ENCODE data around the gene MMRN2.
"Not testable (repeated sequence)": the region's sequence is repeated elsewhere in the genome, so short reads cannot be mapped to it uniquely, and the experiment has no call there.

MMRN2 gene, protein sequence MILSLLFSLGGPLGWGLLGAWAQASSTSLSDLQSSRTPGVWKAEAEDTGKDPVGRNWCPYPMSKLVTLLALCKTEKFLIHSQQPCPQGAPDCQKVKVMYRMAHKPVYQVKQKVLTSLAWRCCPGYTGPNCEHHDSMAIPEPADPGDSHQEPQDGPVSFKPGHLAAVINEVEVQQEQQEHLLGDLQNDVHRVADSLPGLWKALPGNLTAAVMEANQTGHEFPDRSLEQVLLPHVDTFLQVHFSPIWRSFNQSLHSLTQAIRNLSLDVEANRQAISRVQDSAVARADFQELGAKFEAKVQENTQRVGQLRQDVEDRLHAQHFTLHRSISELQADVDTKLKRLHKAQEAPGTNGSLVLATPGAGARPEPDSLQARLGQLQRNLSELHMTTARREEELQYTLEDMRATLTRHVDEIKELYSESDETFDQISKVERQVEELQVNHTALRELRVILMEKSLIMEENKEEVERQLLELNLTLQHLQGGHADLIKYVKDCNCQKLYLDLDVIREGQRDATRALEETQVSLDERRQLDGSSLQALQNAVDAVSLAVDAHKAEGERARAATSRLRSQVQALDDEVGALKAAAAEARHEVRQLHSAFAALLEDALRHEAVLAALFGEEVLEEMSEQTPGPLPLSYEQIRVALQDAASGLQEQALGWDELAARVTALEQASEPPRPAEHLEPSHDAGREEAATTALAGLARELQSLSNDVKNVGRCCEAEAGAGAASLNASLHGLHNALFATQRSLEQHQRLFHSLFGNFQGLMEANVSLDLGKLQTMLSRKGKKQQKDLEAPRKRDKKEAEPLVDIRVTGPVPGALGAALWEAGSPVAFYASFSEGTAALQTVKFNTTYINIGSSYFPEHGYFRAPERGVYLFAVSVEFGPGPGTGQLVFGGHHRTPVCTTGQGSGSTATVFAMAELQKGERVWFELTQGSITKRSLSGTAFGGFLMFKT

DNA sequence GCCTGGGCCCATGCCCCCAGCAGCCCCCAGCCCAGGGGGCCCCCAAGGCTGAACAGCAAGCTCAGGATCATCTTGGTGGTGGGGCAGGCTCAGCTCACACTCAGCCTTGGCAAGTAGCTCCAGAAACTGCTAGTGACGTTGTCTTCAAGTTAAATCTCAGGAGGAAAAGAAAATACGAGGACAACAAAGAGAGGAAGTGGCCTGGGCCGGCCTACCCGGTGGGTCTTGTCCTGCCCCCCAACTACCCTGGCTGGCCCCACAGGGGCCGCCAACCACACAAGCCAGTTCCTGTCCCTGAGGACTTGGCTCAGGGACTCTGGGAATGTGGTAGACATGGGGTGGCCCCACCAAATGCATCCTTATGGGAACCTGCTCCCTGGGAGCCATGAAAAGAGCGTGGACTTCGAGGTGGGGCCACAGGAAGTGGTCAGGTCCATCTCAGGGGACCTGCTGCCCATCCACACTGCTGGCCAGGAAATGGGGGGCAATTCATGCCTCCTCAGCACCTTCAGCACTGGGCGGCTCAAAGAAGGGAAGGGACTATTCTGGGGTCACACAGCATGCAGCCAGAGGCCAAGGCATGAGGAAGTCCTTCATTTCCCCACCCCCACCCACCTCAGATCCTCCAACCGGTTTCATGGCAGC lies at the start of gene MMRN2:
MMRN2 (minus strand) TSS at position 145 of the 645 bp plus-strand sequence; CDS start at position 71, 74 bp downstream.
- no peak for DNase-seq

DNA sequence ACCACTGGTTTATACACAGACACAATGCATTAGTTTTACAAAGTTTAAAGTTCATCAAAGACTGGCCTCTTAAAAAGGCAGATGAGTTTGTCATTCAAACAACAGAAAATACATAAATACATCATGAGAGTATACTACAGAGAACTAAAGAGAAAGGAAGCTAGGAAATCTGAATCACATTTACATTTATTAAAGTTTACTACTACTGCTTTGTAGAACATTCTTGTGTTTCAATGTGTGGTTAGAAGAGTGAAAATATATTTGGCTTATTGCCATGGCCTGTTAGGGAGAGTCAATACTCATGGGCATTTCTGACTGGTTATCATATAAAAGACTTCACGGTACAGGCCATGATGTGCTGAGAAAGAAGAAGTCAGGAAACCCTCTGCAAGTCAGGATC lies 49.7 kb upstream of the MMRN2 start:
- not testable (repeated sequence) for DNase-seq

DNA sequence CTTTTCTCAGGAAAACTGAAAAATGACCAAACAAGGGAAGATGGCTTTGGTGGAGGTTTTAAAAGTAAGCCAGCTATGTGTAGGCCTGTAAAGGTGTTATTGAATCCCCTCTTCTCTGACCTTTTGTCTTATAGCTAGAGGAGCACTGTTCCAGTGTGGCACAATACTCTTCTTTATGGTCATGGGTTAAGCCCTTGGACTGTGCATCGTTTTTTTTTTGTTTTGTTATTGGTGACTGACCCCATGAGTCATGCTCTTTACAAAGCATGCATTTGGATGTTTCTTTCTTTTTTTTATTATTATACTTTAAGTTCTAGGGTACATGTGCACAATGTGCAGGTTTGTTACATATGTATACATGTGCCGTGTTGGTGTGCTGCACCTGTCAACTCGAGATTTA lies 43.1 kb upstream of the MMRN2 start:
- no peak for DNase-seq

DNA sequence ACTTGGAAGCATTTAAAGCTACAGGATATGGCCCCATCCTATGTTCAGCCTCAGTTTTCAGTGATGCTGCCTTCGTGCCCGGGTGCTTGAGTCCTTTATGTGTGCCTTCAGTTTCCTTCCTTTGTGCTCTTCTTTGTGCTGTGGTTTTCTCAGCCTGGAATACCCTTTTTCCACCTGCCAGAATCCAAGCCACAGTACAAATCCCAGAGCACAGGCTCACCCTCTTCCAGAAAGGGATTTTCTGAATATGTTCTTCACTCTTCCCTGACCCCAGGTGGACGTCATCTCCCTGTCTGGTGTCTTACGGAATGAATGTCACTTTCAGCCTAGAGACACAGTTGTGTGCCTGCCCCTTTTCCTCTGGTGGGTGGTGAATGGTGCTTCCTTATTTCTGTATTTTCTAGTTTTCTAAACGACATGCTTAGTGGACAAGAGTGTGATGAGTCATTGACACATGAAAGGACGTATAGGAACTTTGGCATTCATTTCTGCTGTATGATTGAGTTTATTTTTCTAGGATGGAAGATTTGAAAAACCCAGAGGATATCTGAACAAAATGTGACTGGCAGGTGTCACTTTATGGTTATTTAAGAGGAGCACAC lies 42.5 kb upstream of the MMRN2 start:
- peak; percentile 15 for DNase-seq

DNA sequence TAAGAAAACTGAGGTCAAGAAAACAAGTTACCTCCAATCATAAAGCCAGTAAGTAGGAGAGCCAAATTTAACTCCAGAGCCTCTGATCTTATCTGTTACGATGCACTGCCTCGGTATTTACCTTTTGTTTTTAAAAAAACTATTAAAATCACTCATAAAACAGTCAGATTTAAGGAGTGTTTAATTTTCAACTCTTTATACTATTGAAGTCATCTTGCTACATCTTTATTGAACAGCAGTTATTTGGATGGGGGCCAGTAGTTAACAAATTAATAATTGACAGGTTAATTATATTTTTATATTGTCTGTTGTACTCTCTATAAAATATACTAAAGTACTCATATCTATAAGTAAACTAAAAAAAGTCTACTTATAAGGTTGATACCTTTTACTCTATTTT lies 35.5 kb upstream of the MMRN2 start:
- DNase-seq: no peak

DNA sequence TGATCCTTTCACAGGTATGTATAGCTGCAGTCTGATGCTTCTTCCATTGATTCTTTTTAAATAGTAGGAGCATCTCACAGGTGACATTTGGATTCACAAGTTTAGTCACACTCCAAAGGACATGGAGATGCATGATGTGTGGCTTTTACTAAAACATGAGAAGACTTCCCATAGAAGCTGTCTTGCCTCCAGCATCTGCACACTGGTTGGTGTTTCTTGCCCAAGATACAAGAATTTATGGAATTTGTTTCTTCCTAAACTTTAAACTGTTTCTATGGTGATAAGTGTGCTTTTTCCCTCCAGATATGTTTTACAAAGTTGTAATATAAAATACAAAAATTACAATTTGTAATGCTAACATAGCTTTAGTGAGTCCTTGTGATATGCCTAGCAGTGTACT lies 35.0 kb upstream of the MMRN2 start:
- no peak for DNase-seq

DNA sequence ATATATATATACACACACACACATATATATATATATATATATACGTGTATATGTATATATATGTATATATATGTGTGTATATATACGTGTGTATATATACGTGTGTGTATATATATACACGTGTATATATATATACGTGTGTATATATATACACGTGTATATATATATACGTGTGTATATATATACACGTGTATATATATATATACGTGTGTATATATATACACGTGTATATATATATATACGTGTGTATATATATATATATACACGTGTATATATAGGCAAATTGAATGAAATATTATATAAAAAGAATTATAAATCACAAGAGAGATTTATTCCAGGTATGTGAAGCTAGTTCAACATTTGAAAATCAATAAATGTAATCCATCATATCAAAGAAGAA lies 33.9 kb upstream of the MMRN2 start:
- not testable (repeated sequence) for DNase-seq

DNA sequence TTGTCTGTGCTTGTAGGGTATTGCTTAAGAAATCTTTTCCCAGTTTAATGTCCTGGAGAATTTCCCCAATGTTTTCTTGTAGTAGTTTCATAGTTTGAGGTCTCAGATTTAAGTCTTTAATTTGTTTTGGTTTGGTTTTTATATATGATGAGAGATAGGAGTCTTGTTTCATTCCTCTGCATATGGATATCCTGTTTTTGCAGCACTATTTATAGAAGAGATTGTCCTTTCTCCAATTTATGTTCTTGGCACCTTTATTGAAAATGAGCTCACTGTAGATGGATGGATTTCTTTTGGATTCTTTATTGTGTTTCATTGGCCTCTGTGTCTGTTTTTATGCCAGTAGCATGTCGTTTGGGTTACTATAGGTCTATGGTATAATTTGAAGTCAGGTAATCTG lies 31.1 kb upstream of the MMRN2 start:
- DNase-seq: no peak

DNA sequence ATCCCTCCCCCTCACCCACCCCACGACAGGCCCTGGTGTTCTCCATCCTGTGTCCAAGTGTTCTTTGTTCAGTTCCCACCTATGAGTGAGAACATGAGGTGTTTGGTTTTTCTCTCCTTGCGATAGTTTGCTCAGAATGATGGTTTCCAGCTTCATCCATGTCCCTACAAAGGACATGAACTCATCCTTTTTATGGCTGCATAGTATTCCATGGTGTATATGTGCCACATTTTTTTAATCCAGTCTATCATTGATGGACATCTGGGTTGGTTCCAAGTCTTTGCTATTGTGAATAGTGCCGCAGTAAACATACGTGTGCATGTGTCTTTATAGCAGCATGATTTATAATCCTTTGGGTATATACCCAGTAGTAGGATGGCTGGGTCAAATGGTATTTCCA lies 27.1 kb upstream of the MMRN2 start:
- not testable (repeated sequence) for DNase-seq

DNA sequence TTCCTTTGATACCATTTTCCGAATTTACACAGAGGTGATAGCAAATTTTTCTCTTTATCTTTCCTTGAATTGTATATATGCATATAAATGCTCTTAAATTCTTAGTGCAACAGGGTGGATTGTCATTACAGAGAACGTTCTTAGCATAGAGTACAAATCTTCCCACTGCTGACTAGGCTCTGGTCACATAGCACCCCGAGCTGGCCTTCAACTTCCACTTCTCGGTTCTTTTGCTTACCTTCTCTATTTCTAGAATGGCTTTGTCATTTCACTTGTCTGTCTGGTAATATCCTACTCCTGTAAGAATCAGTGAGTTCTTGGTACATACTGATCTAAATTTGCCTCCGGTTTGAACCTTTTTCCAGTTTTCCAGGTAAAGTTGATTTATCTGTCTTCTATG lies 24.3 kb upstream of the MMRN2 start:
- DNase-seq: no peak

DNA sequence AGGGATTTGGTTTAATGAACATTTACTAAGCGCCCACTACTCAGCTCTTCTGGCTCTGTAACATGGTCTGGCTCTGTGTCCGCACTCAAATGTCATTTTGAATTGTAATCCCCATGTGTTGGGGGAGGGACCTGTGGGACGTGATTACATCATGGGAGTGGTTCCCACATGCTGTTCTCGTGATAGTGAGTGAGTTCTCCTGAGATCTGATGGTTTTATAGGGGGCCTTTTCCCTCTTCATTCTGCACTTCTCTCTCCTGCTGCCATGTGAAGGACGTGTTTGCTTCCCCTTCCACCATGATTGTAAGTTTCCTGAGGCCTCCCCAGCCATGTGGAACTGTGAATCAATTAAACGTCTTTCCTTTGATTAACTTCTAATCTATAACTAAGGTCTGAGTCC lies 23.6 kb upstream of the MMRN2 start:
- DNase-seq: not testable (repeated sequence)

DNA sequence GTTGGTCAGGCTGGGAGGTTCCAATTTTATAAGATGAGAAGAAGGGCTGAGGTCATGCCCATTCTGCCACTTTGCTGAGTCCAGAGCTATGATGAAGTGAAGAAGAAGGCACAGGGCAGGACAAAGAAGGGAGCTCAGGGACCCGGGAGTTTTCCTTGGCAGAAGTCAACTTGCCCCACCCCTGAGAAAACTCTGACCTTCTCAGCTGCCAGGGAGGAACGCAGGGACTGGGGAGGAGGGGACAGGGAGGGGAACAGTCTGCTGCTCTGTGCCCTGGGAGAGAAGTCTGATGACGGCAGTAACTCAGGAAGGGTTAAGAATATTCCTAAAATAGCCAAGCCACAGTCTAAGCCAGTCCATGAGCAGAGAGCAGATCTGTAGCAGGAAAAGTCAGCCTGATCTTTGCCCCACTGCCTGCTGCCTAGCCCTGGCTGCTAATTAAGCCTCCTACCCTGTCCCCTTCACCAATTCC lies 22.6 kb upstream of the MMRN2 start:
- DNase-seq: no peak

DNA sequence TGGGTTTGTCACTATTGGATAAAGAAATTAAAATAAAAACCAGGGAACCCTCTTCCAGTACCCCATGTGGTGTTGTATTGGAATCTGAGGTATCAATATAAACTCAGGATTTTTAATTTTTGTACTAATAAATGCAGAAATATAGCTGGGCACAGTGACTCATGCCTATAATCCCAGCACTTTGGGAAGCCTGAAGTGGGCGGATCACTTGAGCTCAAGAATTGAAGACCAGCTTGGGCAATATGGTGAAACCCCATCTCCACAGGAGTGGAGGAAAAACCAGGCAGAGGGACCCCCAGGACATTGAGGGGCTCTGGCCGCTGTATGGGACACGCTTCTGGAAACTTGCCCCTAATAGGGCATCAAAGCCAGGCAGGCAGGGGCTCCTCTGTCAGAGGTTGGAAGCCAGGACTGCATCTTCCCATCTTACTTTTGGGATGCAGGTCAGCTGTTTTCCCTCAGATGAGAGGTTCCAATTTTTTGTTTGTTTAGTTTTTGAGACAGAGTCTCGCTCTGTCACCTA lies 21.9 kb upstream of the MMRN2 start:
- DNase-seq: no peak

DNA sequence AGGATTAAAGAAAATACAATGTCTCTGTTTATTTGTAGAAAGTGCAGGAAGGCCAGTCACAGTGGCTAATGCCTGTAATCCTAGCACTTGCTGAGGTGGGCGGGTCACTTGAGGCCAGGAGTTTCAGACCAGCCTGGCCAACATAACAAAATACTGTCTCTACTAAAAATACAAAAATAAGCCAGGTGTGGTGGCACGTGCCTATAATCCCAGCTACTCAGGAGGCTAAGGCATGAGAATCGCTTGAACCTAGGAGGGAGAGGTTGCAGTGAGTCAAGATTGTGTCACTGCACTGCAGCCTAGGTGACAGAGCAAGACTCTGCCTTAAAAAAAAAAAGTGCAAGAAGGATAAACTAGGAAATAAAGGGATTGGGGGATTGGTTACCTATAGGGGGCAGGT lies 21.0 kb upstream of the MMRN2 start:
- not testable (repeated sequence) for DNase-seq

DNA sequence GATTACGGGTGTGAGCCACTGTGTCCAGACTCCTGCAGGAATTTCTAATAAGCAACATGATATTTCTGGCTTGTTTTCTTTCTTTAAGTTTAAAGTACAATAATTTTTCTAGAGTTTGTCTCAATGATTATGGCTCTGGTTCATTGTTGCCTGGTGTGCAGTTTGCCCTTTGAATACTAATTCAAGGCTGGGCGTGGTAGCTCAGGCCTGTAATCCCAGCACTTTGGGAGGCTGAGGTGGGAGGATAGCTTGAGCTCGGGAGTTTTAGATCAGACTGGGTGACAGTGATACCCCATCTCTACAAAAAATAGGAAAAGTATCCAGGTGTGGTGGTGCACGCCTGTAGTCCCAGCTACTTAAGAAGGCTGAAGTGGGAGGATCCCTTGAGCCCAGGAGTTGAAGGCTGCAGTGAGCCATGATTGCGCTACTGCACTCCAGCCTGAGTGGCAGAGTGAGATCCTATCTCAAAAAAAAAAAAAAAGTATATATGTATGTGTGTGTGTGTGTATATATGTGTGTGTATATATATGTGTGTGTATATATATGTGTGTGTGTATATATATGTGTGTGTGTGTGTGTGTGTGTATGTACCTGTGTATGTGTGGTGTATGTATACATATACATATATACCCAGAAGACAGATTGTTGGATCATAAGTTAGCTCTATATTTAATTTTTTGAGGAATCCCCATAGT lies 19.1 kb upstream of the MMRN2 start:
- DNase-seq: no peak

DNA sequence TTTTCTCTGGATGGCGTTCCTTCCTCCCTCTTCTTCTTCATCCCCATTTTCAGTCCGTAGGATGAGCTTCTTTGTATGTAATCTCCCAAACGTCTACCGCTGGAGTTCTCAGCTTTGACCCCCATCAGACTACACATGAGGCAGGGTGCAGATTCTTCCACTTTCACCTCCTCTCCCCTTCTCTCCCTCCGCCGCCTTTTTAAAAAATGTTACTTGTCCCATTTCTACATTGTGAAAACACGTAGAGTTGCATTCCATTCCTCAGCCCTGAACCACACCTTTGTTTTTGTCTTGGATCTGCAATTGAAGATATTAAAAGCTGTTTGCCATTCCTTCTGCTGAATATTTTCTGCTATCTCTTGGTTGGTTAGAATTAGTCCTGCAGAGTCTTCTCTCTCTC lies 17.1 kb upstream of the MMRN2 start:
- DNase-seq: no peak

DNA sequence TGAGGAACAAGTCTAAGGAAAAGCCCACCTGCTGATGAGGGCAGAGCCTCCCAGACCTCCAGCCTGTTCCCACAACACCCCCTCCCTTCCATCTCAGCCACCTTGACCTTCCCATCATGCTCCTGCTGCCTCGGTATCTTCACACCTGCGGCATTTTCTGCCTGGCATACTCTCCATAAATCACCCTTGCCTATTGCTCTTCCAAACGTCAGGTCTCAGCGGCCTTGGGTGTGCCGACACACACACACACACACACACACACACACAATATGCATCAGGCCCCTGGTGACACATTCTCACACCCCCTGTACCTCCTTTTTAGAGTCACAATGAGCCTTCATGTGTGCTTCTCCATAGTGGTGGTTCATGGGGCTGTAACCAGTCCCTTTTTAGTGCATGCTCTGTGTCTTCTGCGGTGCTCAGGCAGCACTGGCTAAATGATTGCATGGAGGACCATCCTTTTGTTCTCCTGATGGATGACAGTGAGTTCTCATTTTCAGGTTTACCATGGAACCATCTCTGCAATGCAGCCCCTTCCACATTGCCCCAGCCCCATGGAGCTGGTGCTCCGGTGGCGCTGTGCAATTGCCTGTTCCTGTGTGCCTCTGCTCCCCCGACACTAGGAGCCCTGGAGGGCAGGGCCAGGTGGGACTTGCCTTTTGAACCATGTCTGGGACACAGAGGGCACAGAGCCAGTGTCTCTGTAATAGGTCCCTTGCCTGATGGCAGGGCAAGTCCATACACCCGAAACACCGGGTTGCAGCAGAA lies 15.4 kb upstream of the MMRN2 start:
- no peak for DNase-seq

DNA sequence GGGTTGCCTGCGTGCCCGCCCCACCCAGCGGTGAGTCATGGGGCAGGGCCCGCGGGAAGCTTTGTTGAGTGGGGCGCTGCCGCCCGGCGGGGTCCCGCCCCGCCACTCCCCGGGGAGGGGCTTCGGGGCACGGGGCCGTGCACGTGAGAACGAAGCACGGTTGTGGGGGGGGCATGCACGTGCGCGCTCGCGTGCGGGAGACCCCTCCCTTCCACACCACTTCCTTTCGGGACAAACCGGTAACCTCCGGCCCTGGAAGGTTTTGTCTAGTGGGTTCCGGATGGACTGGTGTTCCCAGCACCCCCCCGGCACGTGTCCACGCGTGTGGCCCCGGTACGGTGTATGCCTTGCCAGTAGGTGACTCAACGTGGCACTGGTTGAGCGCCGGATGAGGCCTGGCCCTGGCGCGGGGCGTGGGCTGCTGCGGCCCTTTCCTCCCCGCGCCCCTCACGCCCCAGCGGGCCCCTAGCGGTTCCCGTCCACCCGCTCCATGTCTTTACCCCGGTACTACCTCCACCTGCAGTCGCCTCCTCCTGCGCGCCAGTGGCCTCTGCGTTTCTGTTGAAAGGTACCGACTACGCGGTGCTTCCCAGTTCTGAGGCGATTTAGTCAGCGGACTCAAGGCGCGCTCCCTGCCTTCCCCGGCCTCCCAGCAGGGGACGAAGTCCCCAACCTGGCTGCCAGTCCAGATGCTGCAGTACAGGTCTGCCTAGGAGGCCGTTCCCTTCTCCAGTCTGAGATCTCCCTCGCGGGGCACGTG lies 14.0 kb upstream of the MMRN2 start:
- peak; percentile 93 for DNase-seq

DNA sequence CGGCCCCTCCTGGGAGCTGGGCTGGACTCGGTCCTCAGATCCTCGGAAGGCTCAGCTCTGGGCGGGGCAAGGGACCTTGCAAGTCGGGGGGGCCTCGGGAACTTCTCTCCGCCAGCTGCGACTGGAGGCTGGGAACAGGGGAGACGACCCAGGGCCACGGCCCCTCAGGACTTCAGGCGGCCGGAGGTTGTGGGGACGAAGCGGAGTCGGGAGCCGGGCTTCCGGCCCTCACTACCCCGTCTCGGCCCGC lies 13.5 kb upstream of the MMRN2 start:
- no peak for DNase-seq

DNA sequence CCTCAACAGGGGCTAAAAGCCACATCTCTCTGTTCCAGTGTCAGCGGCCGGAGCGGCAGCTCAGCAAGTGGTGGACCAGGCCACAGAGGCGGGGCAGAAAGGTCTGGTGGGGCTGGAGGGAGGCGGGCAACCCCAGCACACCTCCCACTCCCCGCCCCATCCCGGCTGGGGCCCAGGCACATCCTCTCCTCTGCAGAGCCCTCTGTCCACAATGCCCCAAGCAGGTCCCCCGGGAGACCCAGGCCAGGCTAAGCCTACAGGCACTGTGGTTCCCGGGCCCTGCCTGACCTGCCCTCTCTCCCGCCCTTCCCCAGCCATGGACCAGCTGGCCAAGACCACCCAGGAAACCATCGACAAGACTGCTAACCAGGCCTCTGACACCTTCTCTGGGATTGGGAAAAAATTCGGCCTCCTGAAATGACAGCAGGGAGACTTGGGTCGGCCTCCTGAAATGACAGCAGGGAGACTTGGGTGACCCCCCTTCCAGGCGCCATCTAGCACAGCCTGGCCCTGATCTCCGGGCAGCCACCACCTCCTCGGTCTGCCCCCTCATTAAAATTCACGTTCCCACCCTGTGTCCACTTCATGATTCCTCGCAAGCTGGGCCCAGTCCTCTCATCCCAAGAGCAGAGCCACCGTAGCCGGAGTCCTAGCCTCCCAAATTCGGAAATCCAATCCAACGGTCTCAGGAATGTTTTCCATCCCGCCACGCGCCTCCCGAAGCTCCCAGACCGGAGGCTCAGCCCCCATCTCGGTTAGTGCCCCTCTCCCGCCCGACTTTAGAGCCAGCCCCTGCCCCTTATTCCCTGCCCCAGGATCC lies 13.0 kb upstream of the MMRN2 start:
- no peak for DNase-seq

Data from hematopoietic multipotent progenitor cell treated with erythropoietin and hydrocortisone succinate and interleukin-3 and kit ligand, for 4 days (in vitro differentiated cells).